CD4-positive, alpha-beta T cell treated with Interleukin-17A for 4 hours (primary cell): ENCODE results near the gene EIF4E2.
A peak's percentile ranks its signal among the peaks of the same experiment; 100 is the strongest.

Experiments
- DNase-seq: peaks from one replicate; pipeline ENCODE4 v3.0.0-alpha.2; 2020; ENCODE audit warnings: mixed read lengths

The EIF4E2 gene

GRCh38 chr2:232603283-232603682 lies 52.8 kb downstream of the EIF4E2 start:
- DNase-seq, result no peak

GRCh38 chr2:232604535-232604934 lies 54.0 kb downstream of the EIF4E2 start:
- no peak for DNase-seq

- DNase-seq, result no peak
Measured at GRCh38 chr2:232607011-232607410, 56.5 kb downstream of the EIF4E2 start.

- no peak for DNase-seq
Measured at GRCh38 chr2:232609607-232610006, 59.1 kb downstream of the EIF4E2 start.

- no peak for DNase-seq
Measured at GRCh38 chr2:232610081-232610480, 59.6 kb downstream of the EIF4E2 start.

- no peak for DNase-seq
Measured at GRCh38 chr2:232611061-232611460, 60.6 kb downstream of the EIF4E2 start.

- peak; percentile 78 for DNase-seq
Measured at GRCh38 chr2:232611559-232612218, 61.2 kb downstream of the EIF4E2 start.

- no peak for DNase-seq
Measured at GRCh38 chr2:232613538-232614134, 63.1 kb downstream of the EIF4E2 start.

- DNase-seq, result no peak
Measured at GRCh38 chr2:232615339-232615738, 64.8 kb downstream of the EIF4E2 start.
